Lower lobe of right lung (tissue), 2 donors: ENCODE data around the gene OR2V2. TPM values are rescaled to one million over a fixed set of nuclear protein-coding genes. Genes with fewer than 3 reads are reported as not detected.

Experiments
- ATAC-seq, 2 donors: fragments of 200-7000 bp; cut with Tn5 transposase; one replicate each; pipeline ENCODE4 v1.9.1; 2020 to 2022; ENCODE audit warnings: mild to moderate bottlenecking in 2 of 2, moderate library complexity in 2 of 2
- DNase-seq: peaks from one replicate; pipeline ENCODE4 v3.0.0-alpha.2; 2020
- H3K27ac ChIP-seq: fragments of 200-600 bp; one replicate; pipeline ENCODE4 v1.8.0; 2022
- H3K27me3 ChIP-seq: fragments of 200-600 bp; one replicate; pipeline ENCODE4 v1.8.0; 2022; ENCODE audit warnings: low read depth
- H3K36me3 ChIP-seq: fragments of 200-600 bp; one replicate; pipeline ENCODE4 v1.8.0; 2022; ENCODE audit warnings: mild to moderate bottlenecking
- H3K4me1 ChIP-seq: fragments of 200-600 bp; one replicate; pipeline ENCODE4 v1.8.0; 2022
- H3K4me3 ChIP-seq: fragments of 200-600 bp; one replicate; pipeline ENCODE4 v1.8.0; 2022; ENCODE audit warnings: mild to moderate bottlenecking
- H3K9me3 ChIP-seq: fragments of 200-600 bp; one replicate; pipeline ENCODE4 v1.8.0; 2022
- intact Hi-C: fragments of 100-400 bp; cut with DNase I; formaldehyde crosslinking; loops from one replicate; pipeline ENCODE4 v1.11.0; 2022
- total RNA-seq: library from RNA; stranded (reverse); fragmentation: NEBNext Ultra II Directional; extraction: Animal tissue kit (Norgen Biotek cat#: 25700); gene quantifications from one replicate; pipeline ENCODE4 v1.2.1, GENCODE V29; 2021
- TF ChIP-seq, protein P1 (sequence below): fragments of 200-600 bp; IDR thresholded peaks from one replicate; pipeline ENCODE4 v1.8.0; 2022; ENCODE audit warnings: antibody characterized with exemption, mild to moderate bottlenecking
- donor health status: DM: no; HTN: yes; CAD: no; lungs with severe emphysema.

The OR2V2 gene
- total RNA-seq, 1 donor from 2014 or later, result not detected

DNA sequence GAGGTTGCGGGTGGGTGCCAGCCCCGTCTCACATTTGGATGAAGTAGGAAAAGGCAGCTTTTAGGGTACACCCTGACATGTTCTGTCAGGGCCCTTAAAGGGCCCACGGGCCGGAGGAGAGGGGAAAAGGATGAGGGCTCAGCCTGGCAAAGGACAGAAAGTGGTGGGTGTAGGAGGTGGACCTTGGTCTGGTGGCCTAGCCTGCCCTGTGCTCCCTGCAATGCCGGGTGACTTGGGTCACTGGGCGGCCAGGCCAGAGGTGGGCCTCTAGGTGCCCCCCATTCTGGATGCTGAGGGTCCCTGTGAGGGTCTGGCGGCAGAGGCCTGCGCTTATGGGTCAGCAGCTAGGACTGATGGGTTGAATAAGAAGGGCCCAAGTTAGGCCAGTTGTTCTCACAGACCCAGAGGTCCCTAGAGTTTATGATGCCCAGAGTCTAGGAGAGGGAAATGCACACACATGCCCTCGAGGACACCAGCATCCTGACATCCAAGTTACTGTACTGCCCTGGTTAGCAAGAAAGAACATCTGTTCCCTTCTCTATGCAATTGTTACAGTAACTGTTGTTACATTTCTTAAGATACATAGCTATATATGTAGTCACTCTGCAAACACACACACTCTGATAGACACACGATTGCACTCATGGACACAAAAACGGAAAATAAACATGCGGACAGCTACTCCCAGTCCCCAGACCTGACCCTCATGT is 45.1 kb downstream of the OR2V2 start:
- no peaks in the 10 kb centered on the region for H3K27me3 ChIP-seq
- peaks cover 16% of the 10 kb centered on the region for H3K4me1 ChIP-seq
- H3K4me3 ChIP-seq, result peak overlapping the region; percentile 84
- no peaks in the 10 kb centered on the region for H3K36me3 ChIP-seq
- H3K9me3 ChIP-seq, result no peaks in the 10 kb centered on the region
- no peak for ATAC-seq
- intact Hi-C loops, result no loop called here
- TF ChIP-seq, protein P1, sequence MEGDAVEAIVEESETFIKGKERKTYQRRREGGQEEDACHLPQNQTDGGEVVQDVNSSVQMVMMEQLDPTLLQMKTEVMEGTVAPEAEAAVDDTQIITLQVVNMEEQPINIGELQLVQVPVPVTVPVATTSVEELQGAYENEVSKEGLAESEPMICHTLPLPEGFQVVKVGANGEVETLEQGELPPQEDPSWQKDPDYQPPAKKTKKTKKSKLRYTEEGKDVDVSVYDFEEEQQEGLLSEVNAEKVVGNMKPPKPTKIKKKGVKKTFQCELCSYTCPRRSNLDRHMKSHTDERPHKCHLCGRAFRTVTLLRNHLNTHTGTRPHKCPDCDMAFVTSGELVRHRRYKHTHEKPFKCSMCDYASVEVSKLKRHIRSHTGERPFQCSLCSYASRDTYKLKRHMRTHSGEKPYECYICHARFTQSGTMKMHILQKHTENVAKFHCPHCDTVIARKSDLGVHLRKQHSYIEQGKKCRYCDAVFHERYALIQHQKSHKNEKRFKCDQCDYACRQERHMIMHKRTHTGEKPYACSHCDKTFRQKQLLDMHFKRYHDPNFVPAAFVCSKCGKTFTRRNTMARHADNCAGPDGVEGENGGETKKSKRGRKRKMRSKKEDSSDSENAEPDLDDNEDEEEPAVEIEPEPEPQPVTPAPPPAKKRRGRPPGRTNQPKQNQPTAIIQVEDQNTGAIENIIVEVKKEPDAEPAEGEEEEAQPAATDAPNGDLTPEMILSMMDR, result no peak
- H3K27ac ChIP-seq, result peak overlapping the region; percentile 89
- DNase-seq, result no peak

DNA sequence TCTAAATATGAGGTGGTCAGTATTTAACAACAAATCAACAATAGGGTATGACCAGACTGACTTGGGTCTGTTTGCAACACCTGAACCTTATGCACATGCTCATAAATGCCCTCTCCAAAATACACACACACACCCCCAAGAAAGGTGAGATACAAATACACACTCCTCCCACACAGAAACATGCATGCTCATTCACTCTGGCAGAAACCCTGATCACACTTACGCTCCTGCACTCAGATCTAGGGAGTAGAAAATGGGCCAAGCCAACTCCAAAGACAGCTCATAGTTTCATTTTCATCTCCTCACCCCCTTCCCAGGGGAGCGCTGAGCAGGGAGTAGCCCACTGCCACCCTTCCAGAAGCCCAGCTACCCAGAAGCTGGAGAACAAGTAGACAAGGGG is 46.3 kb downstream of the OR2V2 start:
- intact Hi-C loops, result no loop called here
- no peaks in the 10 kb centered on the region for H3K27me3 ChIP-seq
- H3K27ac ChIP-seq, result no peak overlapping the region

DNA sequence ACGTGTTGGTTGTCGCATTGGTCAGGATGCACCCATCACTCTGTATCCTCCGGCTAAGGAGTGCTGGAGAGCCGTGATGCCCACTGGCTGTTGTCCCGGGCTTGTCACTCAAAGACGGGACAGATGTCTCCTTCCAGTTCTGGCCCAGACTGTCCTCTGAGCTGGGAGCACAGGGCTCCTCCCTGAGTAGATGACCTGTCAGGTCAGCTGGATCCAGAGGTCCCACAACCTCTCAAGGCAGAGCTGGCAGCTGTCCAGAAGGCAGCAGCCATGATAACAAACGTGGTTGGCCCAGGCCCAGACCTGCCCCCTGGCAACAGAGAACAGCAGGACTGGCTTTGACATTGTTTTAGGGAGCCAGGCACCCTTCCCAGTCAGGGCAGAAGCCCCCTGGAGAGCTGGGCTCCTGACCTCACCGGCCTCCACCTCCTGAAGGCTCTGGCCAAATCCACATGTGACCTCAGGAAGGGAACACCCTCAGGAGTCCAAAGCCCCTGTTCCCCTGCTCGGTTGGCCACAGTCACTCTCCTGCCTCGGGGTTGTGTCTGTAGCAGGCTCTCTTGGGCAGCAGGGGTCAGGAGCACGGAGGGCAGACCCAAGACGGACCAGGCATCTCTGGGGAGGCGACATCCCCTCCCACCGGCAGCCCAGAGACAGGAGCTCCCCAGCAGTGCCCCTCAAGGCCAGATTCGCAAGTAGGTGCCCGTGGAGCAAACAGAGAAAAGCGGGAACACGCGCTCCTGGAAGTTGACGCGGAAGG is 47.3 kb downstream of the OR2V2 start:
- no peak for DNase-seq
- Histone ChIP-seq H3K27me3 (no peaks in the 10 kb centered on the region), H3K4me1 (peaks cover 6% of the 10 kb centered on the region), H3K36me3 (no peaks in the 10 kb centered on the region), H3K9me3 (no peaks in the 10 kb centered on the region), H3K4me3 (no peak overlapping the region), H3K27ac (no peak overlapping the region)
- intact Hi-C loops, result no loop called here
- TF ChIP-seq, protein P1, result no peak
- ATAC-seq, result no peak

More for the DNA sequence above, 46.3 kb downstream of the OR2V2 start:
- H3K4me3 ChIP-seq, result no peak overlapping the region
- ATAC-seq (no peak), DNase-seq (no peak)
- H3K4me1 ChIP-seq, result peaks cover 6% of the 10 kb centered on the region
- H3K36me3 ChIP-seq, result no peaks in the 10 kb centered on the region
- H3K9me3 ChIP-seq, result no peaks in the 10 kb centered on the region
- TF ChIP-seq, protein P1, result no peak

DNA sequence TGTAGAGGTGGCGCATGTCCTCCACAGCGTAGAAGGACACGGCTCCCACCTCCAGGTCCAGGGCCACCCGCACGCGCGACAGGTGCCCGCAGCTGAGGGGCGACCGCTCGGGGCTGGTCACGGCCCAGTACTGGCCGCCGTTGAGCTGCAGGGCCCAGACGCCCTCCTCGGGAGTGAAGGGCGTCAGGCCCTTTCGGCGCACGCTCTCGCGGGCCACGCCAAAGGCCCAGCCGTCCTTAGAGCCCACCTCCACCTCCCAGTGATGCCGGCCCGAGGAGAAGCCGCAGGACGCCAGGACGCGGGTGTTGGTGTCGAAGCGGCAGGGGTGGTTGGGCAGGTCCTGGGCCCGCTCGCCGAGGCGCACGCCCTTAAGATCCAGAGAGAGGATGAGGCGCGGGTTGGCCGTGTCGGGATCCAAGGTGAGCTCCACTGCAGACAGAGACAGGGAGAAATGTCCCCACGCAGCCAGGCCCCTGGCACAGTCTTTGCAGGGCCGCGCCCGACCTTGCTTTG is 47.9 kb downstream of the OR2V2 start:
- intact Hi-C loops, result no loop called here
- Histone ChIP-seq H3K27me3 (no peaks in the 10 kb centered on the region), H3K9me3 (no peaks in the 10 kb centered on the region), H3K36me3 (no peaks in the 10 kb centered on the region), H3K4me3 (no peak overlapping the region), H3K27ac (no peak overlapping the region), H3K4me1 (peaks cover 6% of the 10 kb centered on the region)
- ATAC-seq, result no peak
- DNase-seq, result no peak
- TF ChIP-seq, protein P1, result no peak

DNA sequence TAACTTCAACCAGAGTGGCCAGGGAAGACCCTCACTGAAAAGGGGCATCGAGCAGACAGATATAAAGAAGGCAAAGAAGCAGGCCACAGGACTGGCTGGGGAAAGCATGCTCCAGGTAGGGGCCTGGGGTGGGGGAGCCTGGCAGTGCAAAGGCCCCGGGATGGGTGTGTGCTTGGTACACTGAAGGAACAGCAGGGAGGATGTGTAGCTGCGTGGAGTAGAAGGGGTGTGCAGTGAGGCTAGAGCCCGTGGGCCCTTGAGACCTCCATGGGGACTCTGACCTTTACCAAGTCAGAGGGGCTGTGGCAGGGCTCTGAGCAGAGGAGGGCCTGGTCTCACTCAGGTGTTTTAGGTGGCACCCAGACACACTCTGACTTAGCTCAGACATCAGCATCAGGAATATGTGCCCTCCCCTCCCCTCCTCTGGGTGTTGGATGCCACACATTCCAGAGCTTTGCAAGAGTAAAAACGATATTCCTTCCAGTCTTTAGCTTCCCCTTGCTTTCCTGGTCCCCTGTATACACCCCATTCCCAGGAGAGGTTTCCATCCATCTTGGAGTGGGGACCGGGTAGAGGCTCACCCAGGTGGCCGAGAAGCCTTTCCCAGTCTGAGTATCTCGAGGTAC is 50.1 kb downstream of the OR2V2 start:
- no peak overlapping the region for H3K4me3 ChIP-seq
- no peaks in the 10 kb centered on the region for H3K36me3 ChIP-seq
- ATAC-seq (no peak), DNase-seq (no peak)
- no peaks in the 10 kb centered on the region for H3K27me3 ChIP-seq
- H3K9me3 ChIP-seq, result no peaks in the 10 kb centered on the region
- H3K27ac ChIP-seq, result no peak overlapping the region
- H3K4me1 ChIP-seq, result peaks cover 3% of the 10 kb centered on the region
- intact Hi-C loops, result no loop called here
- TF ChIP-seq, protein P1, result no peak
